Body of pancreas (tissue), 4 donors: ENCODE measurements around the gene PREX1.

ENCODE experiments used
- CTCF ChIP-seq, 7 experiments: fragments of 450-650 bp in 4 of 7; fragments of 200-600 bp in 3 of 7; sonication (generic) in 3 of 7; IDR thresholded peaks; one replicate each; pipeline ENCODE4 v1.5.1; 2016 to 2019; ENCODE audit warnings: antibody characterized with exemption in 7 of 7
- POLR2A ChIP-seq, 3 donors: fragments of 450-650 bp; IDR thresholded peaks; one replicate each; pipeline ENCODE4 v1.6.1; 2016; ENCODE audit warnings: antibody characterized with exemption in 3 of 3, mild to moderate bottlenecking in 2 of 3

- TF ChIP-seq CTCF (IDR thresholded peaks at IDR 0.05) (no peak), POLR2A (IDR thresholded peaks at IDR 0.05) (no peak)
Observed at GRCh38 chr20:48599106-48599747, 228.6 kb downstream of the PREX1 start.
